GM23248 (cell line): ENCODE measurements around the gene ZNF646.

Experiments used
- EZH2 ChIP-seq: fragments of 200-600 bp; sonication (generic); IDR thresholded peaks from 2 replicates; pipeline ENCODE4 v1.6.1; 2018; ENCODE audit warnings: antibody characterized with exemption, mild to moderate bottlenecking; ENCODE audit not compliant: insufficient read depth, poor library complexity, severe bottlenecking
- EZH2phosphoT487 ChIP-seq: fragments of 200-600 bp; sonication (generic); IDR thresholded peaks from 2 replicates; pipeline ENCODE4 v1.6.1; 2018; ENCODE audit warnings: antibody characterized with exemption, moderate library complexity, mild to moderate bottlenecking, low read depth; ENCODE audit not compliant: insufficient read depth

DNA sequence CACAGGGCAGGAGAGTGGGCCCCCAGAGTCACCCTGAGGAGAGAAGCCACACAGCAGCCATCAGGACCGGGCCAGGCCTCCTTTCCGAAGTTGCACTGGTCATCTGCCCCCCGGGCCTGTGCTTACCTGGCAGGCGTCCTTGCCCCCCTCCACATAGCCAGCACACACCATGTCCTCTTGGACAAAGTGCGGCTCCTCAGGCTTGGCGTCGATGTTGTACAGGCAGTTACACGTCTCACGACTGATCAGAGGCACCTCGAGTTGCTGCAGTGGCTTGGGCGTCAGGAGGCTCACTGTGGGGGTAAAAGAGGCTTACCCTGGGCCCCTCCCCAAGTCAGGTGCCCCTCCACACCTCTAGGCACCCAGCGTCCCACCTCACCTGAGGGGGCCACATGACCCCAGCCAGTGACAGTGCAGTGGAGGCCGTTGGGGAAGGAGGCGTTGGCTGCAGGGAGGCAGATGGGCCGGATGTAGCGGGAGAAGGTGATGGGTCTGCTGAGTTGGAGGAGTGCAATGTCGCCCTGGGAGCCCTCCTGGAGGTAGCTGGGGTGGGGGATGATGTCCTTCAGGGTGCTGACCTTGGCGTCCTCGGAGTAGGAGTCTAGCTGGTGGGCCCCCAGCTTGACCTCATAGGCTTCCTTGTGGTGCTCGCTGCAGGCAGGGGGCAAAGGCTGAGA lies 58.2 kb downstream of the ZNF646 start:
- TF ChIP-seq EZH2 (no peak), EZH2phosphoT487 (no peak)
